Left ventricle myocardium inferior (tissue), 1 donor: ENCODE measurements around the gene LDHB. TPM values are rescaled to one million over a fixed set of nuclear protein-coding genes. Genes with fewer than 3 reads are reported as not detected.
"Not testable (repeated sequence)": the region's sequence is repeated elsewhere in the genome, so short reads cannot be mapped to it uniquely, and the experiment has no call there.

Experiments
- DNase-seq: peaks from one replicate; pipeline ENCODE4 v3.0.0-alpha.2; 2020
- H3K27ac ChIP-seq: fragments of 200-600 bp; replicated peaks from 2 replicates; pipeline ENCODE4 v1.8.0; 2021
- H3K27me3 ChIP-seq: fragments of 200-600 bp; 2 replicates; pipeline ENCODE4 v1.8.0; 2021; ENCODE audit warnings: low read depth
- H3K36me3 ChIP-seq: fragments of 200-600 bp; 2 replicates; pipeline ENCODE4 v1.8.0; 2021
- H3K4me1 ChIP-seq: fragments of 200-600 bp; 2 replicates; pipeline ENCODE4 v1.8.0; 2021
- H3K4me3 ChIP-seq: fragments of 200-600 bp; 2 replicates; pipeline ENCODE4 v1.8.0; 2021; ENCODE audit warnings: mild to moderate bottlenecking, moderate library complexity
- H3K9me3 ChIP-seq: fragments of 200-600 bp; replicated peaks from 2 replicates; pipeline ENCODE4 v1.8.0; 2021
- CTCF ChIP-seq: fragments of 200-600 bp; IDR thresholded peaks from 2 replicates; pipeline ENCODE4 v1.8.0; 2021; ENCODE audit warnings: antibody characterized with exemption, mild to moderate bottlenecking, borderline replicate concordance
- intact Hi-C: fragments of 100-400 bp; cut with micrococcal nuclease; formaldehyde crosslinking; loops from one replicate; pipeline ENCODE4 v1.11.0; 2022
- total RNA-seq: library from RNA; stranded (reverse); fragmentation: NEBNext Ultra II Directional; extraction: Animal tissue kit (Norgen Biotek cat#: 25700); gene quantifications from one replicate; pipeline ENCODE4 v1.2.1, GENCODE V29; 2021
- donor health status: DM: no; HTN: yes; CAD: no; lungs with severe emphysema.

LDHB gene
- total RNA-seq, 1 donor from 2014 or later, result 2,441 TPM

GRCh38 chr12:21650997-21651396 lies 6.6 kb downstream of the LDHB start:
- peak overlapping the region; percentile 27 for H3K27ac ChIP-seq
- no peaks in the 10 kb centered on the region for H3K27me3 ChIP-seq
- no peak for TF ChIP-seq CTCF
- peak overlapping the region; percentile 11 for H3K4me3 ChIP-seq
- no peaks in the 10 kb centered on the region for H3K9me3 ChIP-seq
- intact Hi-C loops, result no loop called here
- H3K4me1 ChIP-seq, result peaks cover 93% of the 10 kb centered on the region
- no peak for DNase-seq
- H3K36me3 ChIP-seq, result peaks cover 73% of the 10 kb centered on the region

GRCh38 chr12:21649034-21649433 lies 8.6 kb downstream of the LDHB start:
- no peak for DNase-seq
- Histone ChIP-seq H3K27me3 (no peaks in the 10 kb centered on the region), H3K4me3 (peak overlapping the region; percentile 10), H3K36me3 (peaks cover 81% of the 10 kb centered on the region), H3K9me3 (no peaks in the 10 kb centered on the region), H3K27ac (peak overlapping the region; percentile 57), H3K4me1 (peaks cover 95% of the 10 kb centered on the region)
- intact Hi-C loops, result no loop called here
- no peak for TF ChIP-seq CTCF

- no peak overlapping the region for H3K4me3 ChIP-seq
- no peaks in the 10 kb centered on the region for H3K27me3 ChIP-seq
- TF ChIP-seq CTCF, result no peak
- DNase-seq, result no peak
- H3K4me1 ChIP-seq, result peaks cover 95% of the 10 kb centered on the region
- intact Hi-C loops, result no loop called here
- no peaks in the 10 kb centered on the region for H3K9me3 ChIP-seq
- H3K36me3 ChIP-seq, result peaks cover 81% of the 10 kb centered on the region
- H3K27ac ChIP-seq, result peak overlapping the region; percentile 57
Measured at GRCh38 chr12:21648378-21648777, 9.3 kb downstream of the LDHB start.

- H3K4me3 ChIP-seq, result no peak overlapping the region
- no peaks in the 10 kb centered on the region for H3K27me3 ChIP-seq
- no peak for TF ChIP-seq CTCF
- DNase-seq, result no peak
- H3K36me3 ChIP-seq, result peaks cover 81% of the 10 kb centered on the region
- H3K4me1 ChIP-seq, result peaks cover 95% of the 10 kb centered on the region
- H3K27ac ChIP-seq, result peak overlapping the region; percentile 75
- intact Hi-C loops, result no loop called here
- no peaks in the 10 kb centered on the region for H3K9me3 ChIP-seq
Measured at GRCh38 chr12:21647179-21647578, 10.5 kb downstream of the LDHB start.

- intact Hi-C loops, DNase-seq, H3K27me3 ChIP-seq, H3K4me3 ChIP-seq, H3K9me3 ChIP-seq: not testable (repeated sequence)
- H3K4me1 ChIP-seq, result peaks cover 93% of the 10 kb centered on the region
- H3K36me3 ChIP-seq, result peaks cover 79% of the 10 kb centered on the region
- H3K27ac ChIP-seq, result peak overlapping the region; percentile 75
Measured at GRCh38 chr12:21645041-21645500, 12.6 kb downstream of the LDHB start.

GRCh38 chr12:21644516-21644915 lies 13.1 kb downstream of the LDHB start:
- DNase-seq, result no peak
- no peaks in the 10 kb centered on the region for H3K9me3 ChIP-seq
- TF ChIP-seq CTCF, result no peak
- intact Hi-C loops, result no loop called here
- peak overlapping the region; percentile 75 for H3K27ac ChIP-seq
- H3K36me3 ChIP-seq, result peaks cover 79% of the 10 kb centered on the region
- H3K4me1 ChIP-seq, result peaks cover 94% of the 10 kb centered on the region
- H3K4me3 ChIP-seq, result no peak overlapping the region
- H3K27me3 ChIP-seq, result no peaks in the 10 kb centered on the region
